C1 segment of cervical spinal cord (tissue), 14 donors: ENCODE measurements around the gene KIF26B.

Experiments
- DNase-seq, 14 donors: peaks; one replicate each; lab custom pipeline; 2025; lab: John Stamatoyannopoulos, UW

The KIF26B gene

DNA sequence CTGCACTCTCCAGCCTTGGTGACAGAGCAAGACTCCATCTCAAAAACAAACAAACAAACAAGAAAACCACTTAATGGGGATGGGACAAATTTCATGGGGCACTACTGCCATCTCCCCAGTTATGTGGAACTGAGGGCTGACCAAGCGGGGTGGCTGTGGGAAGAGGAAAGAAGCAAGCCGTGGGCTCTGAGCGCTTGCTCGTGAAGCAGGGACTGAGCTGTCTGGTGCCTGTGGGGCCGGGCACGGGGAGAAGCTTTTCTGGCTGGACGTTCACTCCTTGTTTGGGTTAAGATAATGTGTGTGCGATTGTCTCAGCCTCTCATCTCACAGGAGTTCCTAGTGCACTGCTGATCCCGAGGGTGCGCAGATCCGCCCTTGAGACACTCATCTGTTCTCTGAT, 22.0 kb upstream of the KIF26B start:
- DNase-seq, result no peak

DNA sequence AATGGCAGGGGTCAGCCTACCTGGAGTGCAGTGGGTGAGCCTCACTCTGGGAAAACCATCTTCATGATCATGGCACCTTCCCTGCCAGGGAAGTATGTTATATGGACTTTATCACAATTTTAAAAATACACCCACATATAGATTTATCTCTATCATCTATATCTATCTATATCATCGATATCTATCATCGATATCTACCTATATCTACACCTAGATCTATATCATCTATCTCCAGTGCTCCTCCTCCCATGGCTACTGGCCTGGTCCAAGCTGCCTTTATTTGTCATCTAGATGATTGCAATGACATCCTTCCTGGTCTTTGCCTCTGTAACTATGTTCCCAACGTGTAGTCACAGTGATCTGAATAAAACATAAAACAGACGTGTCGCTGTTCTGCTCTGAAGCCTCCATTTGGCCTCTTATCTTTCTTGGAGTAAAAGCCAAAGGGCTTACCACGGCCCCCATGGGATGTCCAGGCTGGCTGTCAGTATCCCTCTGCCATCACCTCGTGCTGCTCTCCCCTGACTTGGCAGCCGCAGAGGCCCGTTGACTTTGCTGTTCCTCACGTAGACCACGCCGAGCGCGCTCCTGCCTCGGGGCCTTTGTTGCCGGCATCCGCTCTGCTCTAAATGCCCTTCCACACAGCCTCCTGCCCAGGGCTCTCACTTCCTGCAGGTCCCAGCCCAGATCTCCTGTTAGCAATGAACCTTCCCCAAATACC, 20.6 kb upstream of the KIF26B start:
- no peak for DNase-seq

DNA sequence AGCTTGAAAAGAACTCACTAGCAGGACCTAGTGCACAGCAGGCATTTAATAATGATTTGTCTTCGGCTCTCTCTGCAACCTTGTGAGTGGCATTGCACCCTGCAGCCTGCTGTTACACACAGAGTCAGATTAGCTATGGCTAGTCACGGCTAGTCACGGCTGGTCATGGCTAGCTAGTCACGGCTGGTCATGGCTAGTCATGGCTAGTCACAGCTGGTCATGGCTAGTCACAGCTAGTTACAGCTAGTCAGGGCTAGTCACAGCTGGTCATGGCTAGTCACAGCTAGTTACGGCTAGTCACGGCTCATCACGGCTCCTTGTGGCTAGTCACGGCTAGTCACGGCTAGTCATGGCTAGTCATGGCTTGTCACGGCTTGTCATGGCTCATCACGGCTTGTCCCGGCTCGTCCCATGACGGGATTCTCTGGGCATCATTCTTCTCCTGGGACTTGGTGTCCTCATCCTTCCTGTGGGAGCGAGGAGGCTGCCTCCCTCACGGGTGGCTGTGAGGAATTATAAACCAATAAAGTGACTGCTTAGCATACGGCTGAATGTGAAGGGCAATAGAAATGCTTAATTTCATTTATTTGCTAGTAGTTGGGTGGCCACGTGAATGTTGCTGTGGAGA, 12.5 kb upstream of the KIF26B start:
- no peak for DNase-seq

DNA sequence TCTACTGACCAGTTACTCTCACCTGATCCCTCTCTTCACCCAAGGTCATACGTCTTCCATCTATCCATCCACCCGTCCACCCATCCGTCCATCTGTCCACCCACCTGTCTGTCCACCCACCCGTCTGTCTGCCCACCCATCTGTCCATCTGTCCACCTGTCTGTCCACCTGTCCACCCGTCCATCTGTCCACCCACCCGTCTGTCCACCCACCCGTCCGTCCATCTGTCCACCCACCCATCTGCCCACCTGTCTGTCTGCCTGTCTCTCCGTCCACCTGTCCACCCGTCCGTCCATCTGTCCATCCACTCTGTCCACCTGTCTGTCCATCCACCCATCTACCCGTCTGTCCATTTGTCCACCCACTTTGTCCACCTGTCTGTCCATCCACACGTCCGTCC, 11.8 kb upstream of the KIF26B start:
- no peak for DNase-seq

DNA sequence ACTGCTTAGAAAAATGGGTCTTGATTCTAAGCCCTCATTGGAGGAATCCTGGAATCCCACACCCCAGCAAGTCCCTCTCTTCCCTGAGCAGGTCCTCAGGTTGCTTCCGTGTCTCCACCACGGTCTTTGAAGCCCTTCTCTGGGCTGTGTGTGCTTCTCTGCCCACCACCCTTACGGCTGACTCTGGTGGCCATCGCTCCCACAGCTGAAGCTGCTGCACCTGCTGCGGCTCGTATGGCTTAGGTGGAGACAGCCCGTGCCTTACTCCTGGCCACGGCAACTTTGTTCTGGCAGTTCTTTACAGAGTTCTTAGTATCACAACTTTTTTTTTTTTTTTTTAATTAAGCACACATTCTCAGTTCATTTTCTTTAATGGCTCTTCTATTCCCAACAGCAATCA, 10.9 kb upstream of the KIF26B start:
- DNase-seq, result no peak

DNA sequence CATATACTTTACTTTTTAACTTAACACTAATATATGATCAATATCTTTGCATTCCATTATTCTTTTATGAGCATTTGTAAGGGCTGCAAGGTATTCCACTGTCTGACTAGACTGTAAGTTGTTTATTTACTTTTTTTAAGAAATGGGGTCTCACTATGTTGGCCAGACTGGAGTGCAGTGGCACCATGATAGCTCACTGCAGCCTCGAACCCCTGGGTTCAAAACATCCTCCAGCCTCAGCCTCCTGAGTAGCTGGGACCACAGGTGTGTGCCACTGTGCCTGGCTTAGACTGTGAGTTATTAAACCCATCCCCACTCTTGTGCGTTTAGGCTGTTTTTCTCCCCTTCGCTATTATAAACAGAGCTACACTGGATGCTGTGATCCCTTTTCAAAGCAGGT, 6.7 kb upstream of the KIF26B start:
- DNase-seq, result no peak

DNA sequence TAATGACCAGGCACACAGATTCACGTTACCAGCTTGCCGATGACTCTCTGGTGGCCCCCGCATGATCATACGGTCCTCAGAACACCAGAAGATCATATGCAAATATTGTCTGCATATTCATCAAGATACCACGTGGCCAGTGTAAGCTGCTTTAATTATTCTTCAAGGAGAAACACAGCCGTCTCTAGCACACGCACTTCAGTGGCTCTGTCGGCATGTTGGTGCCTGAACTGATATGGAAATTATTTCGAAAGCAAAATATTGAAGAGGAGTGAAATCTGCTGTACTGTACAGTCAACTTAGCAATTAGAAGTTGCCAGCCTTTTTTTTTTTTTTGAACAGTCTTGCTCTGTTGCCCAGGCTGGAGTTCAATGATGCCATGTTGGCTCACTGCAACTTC, 5.9 kb upstream of the KIF26B start:
- no peak for DNase-seq

DNA sequence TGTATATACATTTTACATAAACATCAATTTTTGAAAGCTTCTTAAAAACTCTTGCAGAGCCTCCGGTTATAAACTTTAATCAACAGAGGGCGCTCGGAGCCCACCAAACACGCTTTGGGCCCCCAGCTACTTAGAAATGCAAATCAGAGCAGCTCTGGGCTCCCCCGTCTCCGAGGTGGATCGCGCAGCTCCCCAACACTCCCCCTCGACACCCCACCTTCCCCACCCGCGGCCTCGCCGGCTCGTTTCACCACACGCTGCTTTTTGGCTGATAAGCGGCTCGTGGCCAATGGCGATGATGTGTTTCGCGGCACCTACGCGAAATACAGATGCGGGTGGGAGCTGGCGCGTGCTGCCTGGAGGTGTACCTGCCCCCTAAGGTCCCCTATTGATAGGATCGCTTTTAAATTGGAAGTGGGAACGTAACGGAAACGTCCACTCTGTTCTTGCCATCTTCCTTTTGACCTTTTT, 1.7 kb upstream of the KIF26B start:
- peak in 9 of 14 donors; percentile 18 to 76 (median 35) for DNase-seq

DNA sequence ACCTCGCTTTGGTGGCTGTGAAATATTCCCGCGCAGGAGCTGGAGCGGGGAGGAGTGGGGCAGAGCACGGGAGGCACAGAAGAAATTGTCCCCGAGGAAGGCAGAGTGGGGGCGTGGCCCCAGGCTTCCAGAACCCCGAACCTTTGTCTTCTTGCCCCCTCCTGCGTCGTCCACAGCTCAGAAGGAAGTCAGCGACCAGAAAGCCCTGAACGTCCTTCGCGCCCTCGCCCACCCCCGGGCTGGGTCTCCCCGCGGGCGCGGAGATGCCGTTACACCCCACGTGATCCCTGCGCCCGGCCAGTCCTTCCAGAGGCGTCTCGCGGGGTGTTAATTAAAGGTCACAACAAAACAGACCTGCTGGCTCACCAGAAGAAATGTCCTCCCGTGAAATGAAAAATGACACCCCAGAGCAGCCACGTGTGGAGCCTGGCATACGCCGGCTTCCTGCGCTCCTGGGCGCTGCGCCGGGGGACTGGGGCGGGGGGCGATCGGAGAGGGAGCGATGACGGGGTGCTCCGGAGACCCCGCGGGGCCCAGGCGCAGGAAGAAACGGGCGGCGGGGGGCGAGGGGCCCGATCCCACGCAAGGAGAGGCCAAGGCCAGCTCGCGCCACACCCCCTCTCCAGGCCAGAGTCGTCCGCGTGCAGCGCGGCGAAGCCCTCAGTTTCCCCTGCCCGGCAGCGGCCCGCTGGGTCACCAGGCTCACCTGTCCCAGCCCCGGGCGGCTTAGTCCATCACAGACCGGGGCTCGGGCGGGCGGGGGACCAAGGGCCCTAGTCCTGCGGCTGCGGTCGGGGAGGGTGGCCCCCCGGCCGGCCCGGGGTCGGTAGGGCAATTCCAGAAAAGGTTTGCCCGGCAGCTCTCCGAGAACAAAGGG, 995 bp upstream of the KIF26B start:
- peak in 2 of 14 donors; percentile 14 to 23 for DNase-seq

DNA sequence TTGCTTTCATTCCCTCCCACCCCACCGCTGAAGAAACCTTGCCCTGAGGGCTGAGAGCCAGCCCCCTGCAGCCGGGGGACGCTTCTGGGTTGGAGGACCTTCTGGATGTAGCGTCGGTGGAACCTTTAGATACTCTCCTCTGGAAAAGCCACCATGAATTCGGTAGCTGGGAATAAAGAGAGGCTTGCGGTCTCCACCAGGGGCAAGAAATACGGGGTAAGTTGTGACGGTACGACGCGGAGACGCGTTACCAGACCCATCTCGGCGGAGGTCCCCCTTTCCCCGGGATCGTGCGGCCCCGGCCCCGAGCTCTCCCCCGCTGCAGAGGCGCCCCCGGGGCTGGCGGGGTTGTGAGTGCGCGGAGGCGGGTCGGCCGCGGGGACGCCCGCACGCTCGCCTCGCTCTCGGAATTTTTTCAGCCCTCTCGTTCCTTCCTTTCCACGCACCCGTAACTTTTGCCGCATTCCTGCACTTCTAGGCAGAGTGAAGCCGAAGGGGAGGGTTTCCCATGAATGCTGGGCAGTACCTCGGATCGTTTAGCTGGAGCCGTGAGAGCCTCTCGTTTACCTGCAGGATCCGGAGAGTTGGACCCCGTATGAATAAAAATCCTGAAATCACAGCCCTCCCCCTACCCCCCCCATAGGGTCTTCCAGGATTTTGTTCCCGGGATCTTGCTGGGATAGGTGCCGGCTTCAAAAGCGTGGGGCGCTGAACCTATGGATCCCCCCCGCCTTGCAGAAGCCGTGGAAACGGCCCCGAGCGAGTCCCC, 671 bp downstream of the KIF26B start:
- DNase-seq, result peak in 1 of 14 donors; percentile 58

DNA sequence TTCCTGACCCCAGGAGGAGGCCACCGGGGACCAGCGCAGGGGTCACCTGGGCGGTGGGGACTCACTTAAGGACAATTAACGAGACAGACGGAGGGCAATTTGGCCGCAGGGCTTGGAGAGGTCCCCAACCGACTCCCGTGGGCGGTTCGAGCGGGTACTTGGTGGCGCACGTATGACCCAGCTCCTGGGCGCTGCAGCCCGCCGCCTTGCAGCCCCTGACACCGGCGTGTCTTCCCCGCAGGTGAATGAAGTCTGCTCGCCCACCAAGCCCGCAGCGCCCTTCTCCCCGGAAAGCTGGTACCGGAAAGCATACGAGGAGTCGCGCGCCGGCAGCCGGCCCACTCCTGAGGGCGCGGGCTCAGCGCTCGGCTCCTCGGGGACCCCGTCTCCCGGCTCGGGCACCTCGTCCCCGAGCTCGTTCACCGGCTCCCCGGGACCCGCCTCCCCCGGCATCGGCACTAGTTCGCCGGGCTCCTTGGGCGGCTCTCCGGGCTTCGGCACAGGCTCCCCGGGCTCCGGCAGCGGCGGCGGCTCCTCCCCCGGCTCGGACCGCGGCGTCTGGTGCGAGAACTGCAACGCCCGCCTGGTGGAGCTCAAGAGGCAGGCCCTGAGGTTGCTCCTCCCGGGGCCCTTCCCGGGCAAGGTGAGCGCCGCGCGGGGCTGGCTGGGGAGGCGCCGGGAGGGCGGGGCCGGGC, 1.4 kb downstream of the KIF26B start:
- peak in 12 of 14 donors; percentile 14 to 86 (median 35) for DNase-seq

DNA sequence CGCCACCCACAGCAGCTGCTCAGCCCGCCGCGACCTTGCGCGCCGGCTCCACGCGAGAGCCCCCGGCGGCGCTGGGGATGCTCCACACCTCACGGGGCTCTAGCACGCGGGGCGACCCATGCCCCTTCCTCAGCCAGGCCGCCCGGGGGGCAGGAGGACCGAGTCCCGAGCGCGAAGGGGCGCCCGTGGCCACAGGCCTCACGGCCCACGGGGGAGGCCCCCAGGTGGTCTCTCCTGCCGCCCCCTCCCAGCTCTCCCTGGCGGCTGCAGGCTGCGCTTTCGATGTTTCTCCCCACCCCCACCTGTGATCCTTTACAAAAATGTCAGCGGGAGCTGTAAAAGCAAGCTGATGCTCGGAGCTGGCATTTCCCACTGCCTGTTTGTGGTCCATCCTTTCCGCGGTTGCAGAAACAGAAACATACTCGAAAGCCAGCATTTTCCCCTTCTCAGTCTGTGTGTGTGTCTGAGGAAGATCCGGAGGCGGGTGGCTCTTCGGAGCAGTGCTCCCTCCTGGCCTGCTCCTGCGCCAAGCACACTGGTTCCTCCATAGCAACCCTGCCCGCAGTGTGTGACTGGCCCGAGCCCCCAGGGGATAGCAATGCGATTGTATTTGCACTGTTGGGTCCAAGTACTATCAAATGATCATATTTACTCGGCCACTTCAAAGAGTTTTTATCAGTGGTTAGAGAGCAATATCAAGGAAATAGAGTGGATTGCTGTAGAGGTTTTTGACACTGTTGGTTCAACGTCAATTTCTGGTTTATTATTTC, 2.1 kb downstream of the KIF26B start:
- peak in 1 of 14 donors; percentile 72 for DNase-seq

DNA sequence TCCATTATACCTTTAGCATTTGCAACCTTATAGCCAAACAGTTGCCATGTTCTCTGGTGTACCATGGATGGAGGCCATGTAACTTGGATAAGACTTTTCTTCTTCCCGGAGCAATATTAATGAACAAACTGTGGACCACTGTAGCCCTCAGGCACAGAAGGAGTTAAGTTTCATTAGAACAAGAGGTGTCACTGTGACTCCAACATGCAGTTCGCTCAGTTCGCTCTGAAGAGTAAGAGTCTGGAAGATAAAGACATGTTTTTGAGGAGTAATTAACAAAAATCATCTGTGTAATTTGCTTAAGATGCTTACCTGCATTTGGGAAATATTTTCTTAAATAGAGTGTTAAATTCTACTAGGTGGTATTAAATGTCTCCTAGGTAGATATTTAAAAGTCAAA, 4.1 kb downstream of the KIF26B start:
- peak in 1 of 14 donors; percentile 15 for DNase-seq

DNA sequence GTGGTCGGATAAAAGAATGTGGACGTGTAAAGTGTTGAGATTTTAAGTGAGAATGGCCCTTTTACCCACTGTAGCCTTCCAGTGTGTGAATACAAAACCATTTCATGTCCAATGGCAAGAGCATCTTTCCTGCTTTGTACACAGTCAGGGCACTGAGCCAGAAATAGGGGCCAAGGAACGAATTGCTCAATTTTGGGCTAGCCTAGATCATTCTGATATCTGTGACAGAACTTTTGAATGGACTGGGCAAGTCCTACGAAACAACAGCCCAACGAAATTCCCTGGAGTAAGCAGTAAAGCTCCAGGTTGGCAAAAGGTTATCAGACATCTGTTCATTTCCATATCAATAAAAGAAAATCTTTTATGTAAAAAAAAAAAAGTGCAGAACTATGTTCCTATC, 5.5 kb downstream of the KIF26B start:
- DNase-seq, result peak in 1 of 14 donors; percentile 71

DNA sequence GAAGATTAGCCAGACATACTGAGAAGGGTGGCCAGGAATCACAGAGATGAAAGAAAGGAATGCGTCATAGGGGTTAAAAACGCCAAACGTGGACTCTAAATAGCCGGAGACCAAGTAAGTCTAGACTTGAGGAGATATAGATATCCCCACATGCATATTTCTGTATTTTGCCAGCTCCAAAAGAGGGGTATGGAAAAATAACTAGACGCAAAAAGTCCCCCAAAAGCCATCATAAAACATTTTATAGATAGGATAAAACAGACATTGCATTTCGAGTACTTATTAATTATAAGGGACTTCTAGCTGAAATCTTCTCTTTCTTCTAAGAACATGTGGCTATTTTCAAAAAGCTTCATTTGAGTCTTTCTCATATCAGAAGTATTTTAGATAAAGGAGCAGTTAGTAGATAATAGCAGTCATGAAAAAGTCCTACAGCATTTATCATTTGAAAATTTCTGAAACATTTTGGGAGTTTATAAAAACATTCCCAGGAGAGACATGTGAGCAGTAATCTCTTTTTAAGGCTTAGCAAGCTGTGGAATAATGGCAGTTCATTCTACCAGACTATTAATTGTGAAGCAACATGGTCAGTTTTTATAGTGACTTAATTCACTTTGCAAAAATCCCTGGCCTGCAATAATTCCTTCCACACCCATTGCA, 6.1 kb downstream of the KIF26B start:
- DNase-seq, result peak in 1 of 14 donors; percentile 45

DNA sequence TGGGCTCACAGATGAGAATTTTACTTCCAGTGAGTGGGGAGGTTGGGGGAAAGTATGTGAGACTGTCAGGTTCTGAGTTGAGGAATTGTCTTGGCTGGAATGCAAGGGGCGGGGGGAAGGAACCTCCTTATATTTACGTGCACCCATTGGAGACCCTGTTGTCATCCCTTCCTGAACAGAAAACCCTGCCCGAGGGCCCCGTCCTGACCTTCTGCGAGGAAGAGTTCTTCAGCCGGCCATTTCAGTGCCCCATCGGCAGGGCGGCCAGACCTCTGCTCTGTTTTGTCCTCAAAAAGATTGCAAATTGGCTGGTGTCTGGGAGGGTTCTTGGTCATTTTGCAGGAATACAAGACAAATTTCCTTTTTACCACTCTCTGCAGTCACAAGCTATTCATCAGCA, 7.1 kb downstream of the KIF26B start:
- DNase-seq, result no peak

DNA sequence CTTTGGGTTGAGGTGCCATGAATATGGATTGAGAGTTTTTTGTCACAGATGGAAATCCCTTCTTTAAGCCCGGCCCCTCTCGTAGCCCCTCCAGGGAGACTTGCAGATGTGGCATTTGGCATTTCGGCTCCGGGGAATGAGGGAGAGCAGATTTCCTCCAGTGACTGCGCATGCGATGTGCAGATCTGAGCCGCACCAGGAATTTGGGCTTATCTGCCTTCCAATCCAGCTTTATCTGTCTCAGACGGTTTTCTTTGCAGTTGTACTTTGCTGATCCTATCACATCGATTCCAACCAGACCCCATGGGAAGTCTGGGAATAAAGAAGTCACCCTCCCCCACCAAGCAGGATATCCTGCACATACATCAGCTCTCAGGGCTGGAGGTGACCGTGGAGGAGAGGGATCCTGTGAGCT, 11.7 kb downstream of the KIF26B start:
- DNase-seq, result peak in 2 of 14 donors; percentile 8 to 13

DNA sequence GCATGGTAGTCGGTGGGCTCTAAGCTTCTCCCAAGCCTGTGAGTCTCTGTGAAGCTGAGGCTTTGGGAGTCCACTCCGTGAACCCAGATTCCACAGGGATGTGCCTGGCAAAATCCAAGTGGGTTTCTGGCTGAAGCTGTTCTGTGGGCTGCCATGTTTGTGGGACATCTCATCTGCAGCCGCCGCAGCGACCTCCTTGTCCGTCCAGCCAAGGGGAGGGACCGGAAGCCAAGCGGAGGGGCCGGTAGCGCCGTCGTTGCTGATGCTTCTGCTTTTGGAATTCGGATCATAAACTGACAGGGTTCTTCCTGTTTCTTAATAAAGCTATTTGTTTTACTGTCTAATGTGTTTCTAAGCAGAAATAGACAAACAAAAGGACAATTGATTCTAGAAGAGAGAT, 13.3 kb downstream of the KIF26B start:
- DNase-seq, result peak in 2 of 14 donors; percentile 13 to 24

DNA sequence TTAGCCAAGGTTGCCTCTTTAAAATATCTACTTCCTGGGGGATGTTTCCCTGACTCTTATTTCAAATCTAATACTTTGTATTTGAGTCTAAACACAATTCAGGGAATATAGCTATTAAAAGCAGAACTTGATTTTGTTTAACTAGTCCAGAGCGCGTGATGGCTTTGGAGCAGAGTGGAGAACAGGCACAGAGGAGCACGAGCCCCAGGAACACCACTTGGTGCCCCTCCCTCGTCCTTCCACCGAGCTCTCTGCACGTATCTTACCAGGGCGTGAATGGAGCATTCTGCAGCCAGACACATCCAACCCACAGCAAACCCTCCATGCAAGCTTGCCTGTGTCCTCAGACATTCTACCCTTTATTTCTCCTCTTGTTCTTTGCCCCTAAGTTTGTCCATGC, 14.1 kb downstream of the KIF26B start:
- DNase-seq, result no peak

DNA sequence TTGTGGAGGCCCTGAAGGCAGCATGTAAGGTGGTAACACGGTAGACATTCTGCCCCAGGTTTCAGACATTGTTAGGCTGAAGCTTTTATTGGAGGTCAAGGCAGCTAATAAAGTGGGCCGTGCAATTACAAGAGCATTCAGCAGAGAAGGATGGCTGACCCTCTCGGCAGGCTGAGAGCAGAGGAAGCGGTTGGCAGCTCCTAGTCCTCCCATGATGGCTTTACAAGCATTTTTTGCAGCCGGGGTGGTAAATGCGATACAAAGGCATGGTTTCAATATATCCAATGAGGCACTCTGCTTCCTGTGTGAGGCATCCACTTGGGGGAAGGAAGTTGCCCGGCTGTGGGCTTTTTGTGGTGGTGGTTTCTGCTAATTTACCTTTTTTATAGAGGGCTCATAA, 14.6 kb downstream of the KIF26B start:
- no peak for DNase-seq
